Prostate gland (tissue), 2 donors: ENCODE measurements around the gene ARSB. TPM values are rescaled to one million over a fixed set of nuclear protein-coding genes. Genes with fewer than 3 reads are reported as not detected.
"Not testable (repeated sequence)": the region's sequence is repeated elsewhere in the genome, so short reads cannot be mapped to it uniquely, and the experiment has no call there.

Source experiments
- DNase-seq: peaks from one replicate; pipeline ENCODE4 v3.0.0-alpha.2; 2019; ENCODE audit warnings: low spot score
- H3K27ac ChIP-seq, 2 donors: fragments of 200-600 bp; sonication (generic); 2 replicates each; pipeline ENCODE4 v1.5.1; 2017 to 2019
- H3K27me3 ChIP-seq: fragments of 200-600 bp; sonication (generic); replicated peaks from 2 replicates; pipeline ENCODE4 v1.5.1; 2019; ENCODE audit not compliant: insufficient read depth
- H3K36me3 ChIP-seq, 2 donors: fragments of 200-600 bp; sonication (generic); 1 replicate in 1 of 2; 2 replicates in 1 of 2; pipeline versions ENCODE4 v1.5.1 to v1.8.1; 2017 to 2019
- H3K4me1 ChIP-seq: fragments of 200-600 bp; sonication (generic); replicated peaks from 2 replicates; pipeline ENCODE4 v1.5.1; 2019
- H3K4me3 ChIP-seq, 2 donors: fragments of 200-600 bp; sonication (generic); 2 replicates each; pipeline ENCODE4 v1.5.1; 2017 to 2019
- H3K9me3 ChIP-seq: fragments of 200-600 bp; sonication (generic); 2 replicates; pipeline ENCODE4 v1.5.1; 2017
- POLR2A ChIP-seq: fragments of 450-650 bp; IDR thresholded peaks from one replicate; pipeline ENCODE4 v1.6.1; 2016; ENCODE audit warnings: antibody characterized with exemption, mild to moderate bottlenecking
- POLR2AphosphoS5 ChIP-seq: sonication (generic); formaldehyde crosslinking; IDR thresholded peaks from one replicate; pipeline ENCODE4 v1.6.1; 2017; ENCODE audit warnings: antibody characterized with exemption
- WGBS: methylation state at CpG from one replicate; pipeline ENCODE4 v1.1.5; 2018; 5-methylcytosine and 5-hydroxymethylcytosine counted together
- intact Hi-C: fragments of 100-400 bp; cut with DNase I; formaldehyde crosslinking; loops from one replicate; pipeline ENCODE4 v1.14.2; 2022
- total RNA-seq, 2 donors: library from RNA; depleted of rRNA; stranded (reverse); fragments of >200 nt; gene quantifications; one replicate each; pipeline ENCODE4 v1.1.0, GENCODE V29; 2016
- TF ChIP-seq, protein P1 (sequence below), 4 experiments: fragments of 200-600 bp in 2 of 4; fragments of 450-650 bp in 2 of 4; sonication (generic) in 2 of 4; IDR thresholded peaks; 1 replicate in 3 of 4; 2 replicates in 1 of 4; pipeline ENCODE4 v1.5.1; 2016 to 2019; ENCODE audit warnings: antibody characterized with exemption in 4 of 4, mild to moderate bottlenecking in 2 of 4, moderate library complexity in 2 of 4

ARSB gene
- total RNA-seq, 2 donors from 2014 or later, result 5.4 to 14.9 TPM

DNA sequence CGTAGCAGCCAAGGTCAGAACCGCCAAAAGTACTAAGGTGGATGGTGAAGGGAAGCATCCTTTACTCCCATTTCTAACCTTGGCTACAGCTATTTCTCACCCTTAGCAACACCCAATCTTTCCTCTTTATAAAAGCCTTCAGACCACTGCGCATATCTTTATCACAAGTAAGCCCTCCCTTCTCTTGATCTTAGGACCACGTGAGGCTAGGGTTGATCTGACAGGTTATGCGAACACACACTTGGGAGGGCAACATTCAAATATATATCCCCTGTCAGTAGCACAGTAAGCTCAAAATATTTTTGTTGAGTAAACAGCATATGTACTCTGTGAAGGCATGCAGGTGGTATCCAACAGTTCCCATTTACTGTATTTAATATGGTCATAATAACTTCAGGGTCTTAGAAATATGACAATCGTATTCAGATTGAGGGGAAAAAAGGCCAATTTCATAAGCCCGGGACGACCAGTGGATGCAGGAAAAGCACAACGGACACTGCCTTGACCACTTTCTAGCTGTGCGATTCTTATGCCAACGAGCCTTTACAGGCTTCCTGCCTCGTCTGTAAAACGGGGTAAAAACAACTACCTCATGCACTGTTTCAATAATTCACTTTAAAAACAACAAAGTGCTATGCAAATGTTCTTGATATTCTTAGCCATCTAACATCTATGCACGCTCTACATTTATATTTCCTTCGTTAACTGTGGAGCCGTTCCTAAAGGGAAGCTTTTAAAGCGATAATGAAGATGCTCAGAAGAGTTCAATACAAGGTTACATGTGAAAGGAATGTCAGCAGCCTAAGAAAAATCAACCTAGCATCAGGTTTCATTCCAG lies 1.3 kb downstream of the ARSB start:
- Histone ChIP-seq H3K4me3 (peak overlapping the region; percentile 83 to 86), H3K27ac (peak overlapping the region; percentile 92 to 96), H3K36me3 (no peaks in the 10 kb centered on the region), H3K27me3 (no peaks in the 10 kb centered on the region), H3K9me3 (no peaks in the 10 kb centered on the region), H3K4me1 (no peaks in the 10 kb centered on the region)
- 24% methylated on average over 17 of the region's 17 CpGs for WGBS
- no peak for DNase-seq
- TF ChIP-seq, protein P1, sequence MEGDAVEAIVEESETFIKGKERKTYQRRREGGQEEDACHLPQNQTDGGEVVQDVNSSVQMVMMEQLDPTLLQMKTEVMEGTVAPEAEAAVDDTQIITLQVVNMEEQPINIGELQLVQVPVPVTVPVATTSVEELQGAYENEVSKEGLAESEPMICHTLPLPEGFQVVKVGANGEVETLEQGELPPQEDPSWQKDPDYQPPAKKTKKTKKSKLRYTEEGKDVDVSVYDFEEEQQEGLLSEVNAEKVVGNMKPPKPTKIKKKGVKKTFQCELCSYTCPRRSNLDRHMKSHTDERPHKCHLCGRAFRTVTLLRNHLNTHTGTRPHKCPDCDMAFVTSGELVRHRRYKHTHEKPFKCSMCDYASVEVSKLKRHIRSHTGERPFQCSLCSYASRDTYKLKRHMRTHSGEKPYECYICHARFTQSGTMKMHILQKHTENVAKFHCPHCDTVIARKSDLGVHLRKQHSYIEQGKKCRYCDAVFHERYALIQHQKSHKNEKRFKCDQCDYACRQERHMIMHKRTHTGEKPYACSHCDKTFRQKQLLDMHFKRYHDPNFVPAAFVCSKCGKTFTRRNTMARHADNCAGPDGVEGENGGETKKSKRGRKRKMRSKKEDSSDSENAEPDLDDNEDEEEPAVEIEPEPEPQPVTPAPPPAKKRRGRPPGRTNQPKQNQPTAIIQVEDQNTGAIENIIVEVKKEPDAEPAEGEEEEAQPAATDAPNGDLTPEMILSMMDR (IDR thresholded peaks at IDR 0.05), result no peak
- TF ChIP-seq POLR2AphosphoS5 (no peak), POLR2A (no peak)
- intact Hi-C loops, result no loop called here

DNA sequence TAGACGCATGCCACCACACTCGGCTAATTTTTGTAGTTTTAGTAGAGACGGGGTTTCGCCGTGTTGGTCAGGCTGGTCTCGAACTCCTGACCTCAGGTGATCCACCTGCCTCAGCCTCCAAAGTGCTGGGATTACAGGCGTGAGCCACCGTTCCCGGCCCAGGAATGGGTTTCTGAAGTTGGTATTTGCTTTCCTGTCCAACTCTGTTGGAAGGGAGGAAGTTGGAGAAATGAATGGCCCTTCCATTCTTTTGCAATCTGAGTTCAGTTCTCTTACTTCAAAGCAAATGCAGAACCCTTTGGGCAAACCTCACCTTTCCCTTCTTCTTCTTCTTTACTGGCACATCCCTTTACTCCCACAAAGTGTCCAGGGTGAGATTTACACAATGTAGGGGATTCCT lies 1.9 kb downstream of the ARSB start:
- 92% methylated on average over 9 of the region's 9 CpGs for WGBS
- H3K36me3 ChIP-seq, DNase-seq, H3K4me1 ChIP-seq, intact Hi-C loops, H3K4me3 ChIP-seq, H3K27me3 ChIP-seq, H3K9me3 ChIP-seq: not testable (repeated sequence)
- H3K27ac ChIP-seq, result peak overlapping the region in 1 of 2 donors; percentile 96

DNA sequence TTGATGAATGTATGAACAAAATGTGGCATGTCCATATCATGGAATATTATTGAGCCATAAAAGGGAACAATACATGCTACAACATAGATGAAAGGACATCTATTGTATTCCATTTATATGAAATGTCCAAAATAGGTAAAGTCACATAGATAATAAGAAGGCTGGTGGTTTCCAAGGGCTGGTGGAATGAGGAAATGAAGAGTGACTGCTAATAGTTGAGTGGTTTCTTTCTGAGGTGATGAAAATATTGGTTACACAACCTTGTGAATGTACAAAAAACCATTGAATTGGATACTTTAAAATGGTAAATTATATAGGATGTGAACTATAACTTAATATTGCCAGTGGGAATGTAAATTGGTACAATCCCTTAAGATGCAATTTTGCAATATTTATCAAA lies 5.2 kb downstream of the ARSB start:
- Histone ChIP-seq H3K27me3 (no peaks in the 10 kb centered on the region), H3K9me3 (no peaks in the 10 kb centered on the region), H3K27ac (no peak overlapping the region), H3K4me3 (no peak overlapping the region), H3K36me3 (no peaks in the 10 kb centered on the region), H3K4me1 (no peaks in the 10 kb centered on the region)
- intact Hi-C loops, result no loop called here
- TF ChIP-seq POLR2AphosphoS5 (no peak), POLR2A (no peak)
- TF ChIP-seq, protein P1 (IDR thresholded peaks at IDR 0.05), result no peak
- DNase-seq, result no peak

DNA sequence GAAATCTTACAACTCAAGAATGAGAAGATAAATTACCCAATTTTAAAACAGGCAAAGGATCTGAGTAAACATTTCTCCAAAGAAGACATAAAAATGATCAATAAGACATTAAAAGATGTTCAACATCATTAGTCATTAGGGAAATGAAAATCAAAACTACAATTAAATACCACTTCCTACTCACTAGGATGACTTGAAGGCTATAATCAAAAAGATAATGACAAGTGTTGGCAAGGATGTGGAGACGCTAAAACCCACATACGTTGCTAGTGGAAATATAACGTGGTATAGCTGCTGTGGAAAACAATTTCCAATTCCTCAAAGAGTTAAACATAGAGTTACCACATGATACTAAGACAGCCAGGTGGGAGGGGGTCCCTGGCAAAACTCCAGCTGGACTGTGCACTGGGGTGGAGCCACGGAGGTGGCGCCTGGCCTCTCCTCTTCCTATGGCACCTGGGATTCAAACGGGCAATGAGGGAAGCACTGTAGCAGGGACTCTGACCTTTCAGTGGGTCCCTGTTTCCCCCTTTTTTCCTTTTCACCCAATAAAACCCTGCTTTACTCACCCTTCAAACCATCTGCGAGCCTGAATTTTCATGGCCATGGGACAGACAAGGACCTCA lies 5.9 kb downstream of the ARSB start:
- intact Hi-C loops, result no loop called here
- TF ChIP-seq POLR2AphosphoS5 (no peak), POLR2A (no peak)
- TF ChIP-seq, protein P1 (IDR thresholded peaks at IDR 0.05), result no peak
- Histone ChIP-seq H3K27ac (no peak overlapping the region), H3K4me3 (no peak overlapping the region), H3K36me3 (no peaks in the 10 kb centered on the region), H3K9me3 (no peaks in the 10 kb centered on the region), H3K4me1 (no peaks in the 10 kb centered on the region), H3K27me3 (no peaks in the 10 kb centered on the region)
- DNase-seq, result no peak
- 71% methylated on average over 7 of the region's 7 CpGs for WGBS

DNA sequence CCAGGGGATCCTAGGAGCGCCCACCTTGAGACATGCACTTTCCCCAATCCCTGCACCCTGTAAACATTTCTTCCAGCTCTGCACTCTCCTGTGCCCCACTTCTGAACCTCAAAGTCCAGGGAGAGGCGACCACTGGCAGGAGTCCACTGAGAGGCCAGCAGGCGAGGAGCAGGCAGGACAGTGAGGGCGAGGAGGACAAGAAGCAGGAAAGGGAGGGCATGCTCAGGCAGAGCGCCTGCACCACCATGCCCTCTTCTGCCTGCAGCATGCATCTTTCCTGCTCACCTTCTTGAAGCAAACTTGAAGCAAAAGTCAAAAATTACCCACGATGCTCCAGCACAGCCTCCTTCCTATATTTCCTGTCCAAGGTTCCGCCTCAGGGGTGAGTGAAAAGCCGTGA lies 10.1 kb downstream of the ARSB start:
- DNase-seq, result no peak
- TF ChIP-seq, protein P1 (IDR thresholded peaks at IDR 0.05), result no peak
- TF ChIP-seq POLR2A, result no peak
- WGBS, result 82% methylated on average over 8 of the region's 8 CpGs
- H3K4me1 ChIP-seq, result no peaks in the 10 kb centered on the region
- no peaks in the 10 kb centered on the region for H3K36me3 ChIP-seq
- intact Hi-C loops, result no loop called here
- no peak overlapping the region for H3K4me3 ChIP-seq
- no peaks in the 10 kb centered on the region for H3K27me3 ChIP-seq
- H3K27ac ChIP-seq, result no peak overlapping the region
- no peaks in the 10 kb centered on the region for H3K9me3 ChIP-seq
